GM23338 (cell line): ENCODE data around the gene CASQ2. TPM values are rescaled to one million over a fixed set of nuclear protein-coding genes. Genes with fewer than 3 reads are reported as not detected.

ENCODE experiments used
- ATAC-seq: fragments of 200-7000 bp; cut with Tn5 transposase; 3 replicates; pipeline ENCODE4 v1.9.1; 2020
- DNase-seq: peaks from one replicate; pipeline ENCODE4 v3.0.0-alpha.2; 2015; ENCODE audit warnings: low spot score
- H2AFZ ChIP-seq: fragments of 200-600 bp; sonication (generic); 2 replicates; pipeline ENCODE4 v1.8.0; 2016; ENCODE audit warnings: antibody characterized with exemption, mild to moderate bottlenecking, moderate library complexity
- H3F3A ChIP-seq: fragments of 200-600 bp; sonication (generic); replicated peaks from 2 replicates; pipeline ENCODE4 v1.8.0; 2017; ENCODE audit warnings: antibody characterized with exemption, mixed run types, low read depth
- H3K27ac ChIP-seq: fragments of 200-600 bp; sonication (generic); 2 replicates; pipeline ENCODE4 v1.6.1; 2016; ENCODE audit warnings: low read depth
- H3K27me3 ChIP-seq: fragments of 200-600 bp; sonication (generic); 2 replicates; pipeline ENCODE4 v1.8.0; 2016; ENCODE audit warnings: mild to moderate bottlenecking, mixed run types, moderate library complexity; ENCODE audit not compliant: insufficient read depth
- H3K36me3 ChIP-seq: fragments of 200-600 bp; sonication (generic); 2 replicates; pipeline ENCODE4 v1.8.0; 2016; ENCODE audit warnings: mild to moderate bottlenecking; ENCODE audit not compliant: insufficient read depth
- H3K4me1 ChIP-seq: fragments of 200-600 bp; sonication (generic); 2 replicates; pipeline ENCODE4 v1.8.0; 2016; ENCODE audit warnings: mild to moderate bottlenecking, moderate library complexity; ENCODE audit not compliant: insufficient read depth
- H3K4me2 ChIP-seq: fragments of 200-600 bp; sonication (generic); 2 replicates; pipeline ENCODE4 v1.7.1; 2017; ENCODE audit warnings: mixed run types
- H3K4me3 ChIP-seq: fragments of 200-600 bp; sonication (generic); 2 replicates; pipeline ENCODE4 v1.6.1; 2016; ENCODE audit warnings: mixed run types
- H3K79me2 ChIP-seq: fragments of 200-600 bp; sonication (generic); replicated peaks from 2 replicates; pipeline ENCODE4 v1.8.0; 2017; ENCODE audit warnings: mild to moderate bottlenecking; ENCODE audit not compliant: insufficient read depth
- H3K9me2 ChIP-seq: fragments of 200-600 bp; sonication (generic); 2 replicates; pipeline ENCODE4 v1.8.0; 2017; ENCODE audit not compliant: insufficient read depth
- H4K20me1 ChIP-seq: fragments of 200-600 bp; sonication (generic); replicated peaks from 2 replicates; pipeline ENCODE4 v1.8.0; 2017; ENCODE audit warnings: mild to moderate bottlenecking; ENCODE audit not compliant: insufficient read depth
- H3K27ac Mint-ChIP-seq: 2 replicates; pipeline ENCODE4 v1.8.0; 2020; ENCODE audit warnings: inconsistent platforms, mild to moderate bottlenecking, moderate library complexity, mixed read lengths
- H3K27me3 Mint-ChIP-seq: 3 replicates; pipeline ENCODE4 v1.8.0; 2022; ENCODE audit warnings: low read depth, mild to moderate bottlenecking, moderate library complexity, mixed read lengths, inconsistent platforms; ENCODE audit not compliant: insufficient read depth, poor library complexity
- H3K36me3 Mint-ChIP-seq: 3 replicates; pipeline ENCODE4 v1.8.0; 2021; ENCODE audit warnings: low read depth, mild to moderate bottlenecking, inconsistent platforms, moderate library complexity, mixed read lengths
- H3K4me1 Mint-ChIP-seq: 3 replicates; pipeline ENCODE4 v1.8.0; 2020; ENCODE audit warnings: mild to moderate bottlenecking, inconsistent platforms, mixed read lengths
- H3K4me3 Mint-ChIP-seq: 3 replicates; pipeline ENCODE4 v1.8.0; 2021; ENCODE audit warnings: moderate library complexity, mild to moderate bottlenecking, inconsistent platforms, mixed read lengths
- H3K9me3 Mint-ChIP-seq: 3 replicates; pipeline ENCODE4 v1.8.0; 2020; ENCODE audit warnings: moderate library complexity, mild to moderate bottlenecking, inconsistent platforms, mixed read lengths
- CREB1 ChIP-seq: fragments of 250-450 bp; sonication (Bioruptor Pico); IDR thresholded peaks from 2 replicates; pipeline ENCODE4 v1.5.0; 2020; ENCODE audit warnings: low read depth, mild to moderate bottlenecking, moderate library complexity
- CTCF ChIP-seq, 2 experiments: fragments of 200-600 bp in 1 of 2; sonication (generic) in 1 of 2; conservative IDR thresholded peaks; 2 replicates each; pipeline versions ENCODE4 v1.5.1 to v1.6.1; 2016 to 2017; ENCODE audit warnings: antibody characterized with exemption in 2 of 2, low read depth in 2 of 2, mild to moderate bottlenecking in 2 of 2, moderate library complexity in 1 of 2
- EZH2 ChIP-seq: fragments of 200-600 bp; sonication (generic); IDR thresholded peaks from one replicate; pipeline ENCODE4 v1.8.0; 2017; ENCODE audit warnings: antibody characterized with exemption, mild to moderate bottlenecking, low read depth; ENCODE audit not compliant: unreplicated experiment
- NANOG ChIP-seq: IDR thresholded peaks from 2 replicates; pipeline ENCODE4 v1.6.1; 2016; ENCODE audit warnings: antibody characterized with exemption, borderline replicate concordance
- POLR2AphosphoS5 ChIP-seq: IDR thresholded peaks from 2 replicates; pipeline ENCODE4 v1.6.1; 2016; ENCODE audit warnings: antibody characterized with exemption, low read depth
- REST ChIP-seq: IDR thresholded peaks from one replicate; pipeline ENCODE4 v1.6.1; 2018; ENCODE audit warnings: antibody characterized with exemption; ENCODE audit not compliant: unreplicated experiment
- STAT1 ChIP-seq: IDR thresholded peaks from one replicate; pipeline ENCODE4 v1.6.1; 2016; ENCODE audit warnings: antibody characterized with exemption; ENCODE audit not compliant: unreplicated experiment
- ZNF114 ChIP-seq: fragments of 250-450 bp; sonication (Bioruptor Pico); IDR thresholded peaks from 2 replicates; pipeline ENCODE4 v1.5.0; 2020; ENCODE audit warnings: mild to moderate bottlenecking, moderate library complexity
- ZNF331 ChIP-seq: fragments of 250-450 bp; sonication (Bioruptor Pico); IDR thresholded peaks from 2 replicates; pipeline ENCODE4 v1.5.0; 2020; ENCODE audit warnings: low read depth, mild to moderate bottlenecking, moderate library complexity
- ZNF462 ChIP-seq: fragments of 250-450 bp; sonication (Bioruptor Pico); IDR thresholded peaks from 2 replicates; pipeline ENCODE4 v1.5.0; 2020; ENCODE audit warnings: mild to moderate bottlenecking, moderate library complexity
- polyA plus RNA-seq: library from polyadenylated mRNA; unstranded; fragments of >200 nt; fragmentation: Nextera tagmentation; extraction: Ambion mirVana; gene quantifications from 2 replicates; pipeline ENCODE4 v1.2.1, GENCODE V29; 2016
- total RNA-seq: library from RNA; depleted of rRNA; stranded (reverse); fragments of >200 nt; shearing (Covaris generic); gene quantifications from 2 replicates; pipeline ENCODE4 v1.2.3, GENCODE V29; 2014

The CASQ2 gene
- total and polyA plus RNA-seq, 2 experiments from 2014 or later: not detected

- Mint-ChIP-seq H3K9me3 (no peaks in the 10 kb centered on the region), H3K4me1 (peaks cover 19% of the 10 kb centered on the region), H3K27ac (0 out of 2 replicates have a peak overlapping the region, but pooled peaks have one; percentile 1), H3K4me3 (no peak overlapping the region), H3K27me3 (peaks cover 12% of the 10 kb centered on the region), H3K36me3 (no peaks in the 10 kb centered on the region)
- H3K4me2 ChIP-seq: no peak overlapping the region
- TF ChIP-seq ZNF331 (CRISPR knock-in tag): no peak
- TF ChIP-seq REST: no peak
- TF ChIP-seq EZH2: no peak
- TF ChIP-seq NANOG: no peak
- 0 out of 4 replicates have a peak, but pooled peaks of 1 of the 2 experiments have one; percentile 6 for TF ChIP-seq CTCF (conservative IDR thresholded peaks at IDR 0.05; ENCODE audit: low read depth in 2 of 2)
- TF ChIP-seq ZNF114 (CRISPR knock-in tag): no peak
- TF ChIP-seq CREB1: no peak
- 0 out of 2 replicates have a peak, but pooled peaks have one; percentile 28 for TF ChIP-seq ZNF462 (CRISPR knock-in tag)
- TF ChIP-seq STAT1: no peak
- TF ChIP-seq POLR2AphosphoS5: no peak
- H3K4me1 ChIP-seq: peaks cover 8% of the 10 kb centered on the region; the same call in 1 of the 2 replicates
- H2AFZ ChIP-seq: peak overlapping the region; percentile 79; the same call in 1 of the 2 replicates
- no peaks in the 10 kb centered on the region for H3F3A ChIP-seq
- no peak overlapping the region for H3K4me3 ChIP-seq
- DNase-seq (peak; percentile 45), ATAC-seq (peak; percentile 71)
- H3K79me2 ChIP-seq: no peaks in the 10 kb centered on the region
- no peak overlapping the region for H3K27ac ChIP-seq
- H4K20me1 ChIP-seq: no peaks in the 10 kb centered on the region
- no peaks in the 10 kb centered on the region for H3K9me2 ChIP-seq
- no peaks in the 10 kb centered on the region for H3K27me3 ChIP-seq
- H3K36me3 ChIP-seq: no peaks in the 10 kb centered on the region
These were observed 53.9 kb downstream of the CASQ2 start for GRCh38 chr1:115714572-115715141.
